Measurements from ENCODE around the gene C1QTNF12.

C1QTNF12 gene

DNA sequence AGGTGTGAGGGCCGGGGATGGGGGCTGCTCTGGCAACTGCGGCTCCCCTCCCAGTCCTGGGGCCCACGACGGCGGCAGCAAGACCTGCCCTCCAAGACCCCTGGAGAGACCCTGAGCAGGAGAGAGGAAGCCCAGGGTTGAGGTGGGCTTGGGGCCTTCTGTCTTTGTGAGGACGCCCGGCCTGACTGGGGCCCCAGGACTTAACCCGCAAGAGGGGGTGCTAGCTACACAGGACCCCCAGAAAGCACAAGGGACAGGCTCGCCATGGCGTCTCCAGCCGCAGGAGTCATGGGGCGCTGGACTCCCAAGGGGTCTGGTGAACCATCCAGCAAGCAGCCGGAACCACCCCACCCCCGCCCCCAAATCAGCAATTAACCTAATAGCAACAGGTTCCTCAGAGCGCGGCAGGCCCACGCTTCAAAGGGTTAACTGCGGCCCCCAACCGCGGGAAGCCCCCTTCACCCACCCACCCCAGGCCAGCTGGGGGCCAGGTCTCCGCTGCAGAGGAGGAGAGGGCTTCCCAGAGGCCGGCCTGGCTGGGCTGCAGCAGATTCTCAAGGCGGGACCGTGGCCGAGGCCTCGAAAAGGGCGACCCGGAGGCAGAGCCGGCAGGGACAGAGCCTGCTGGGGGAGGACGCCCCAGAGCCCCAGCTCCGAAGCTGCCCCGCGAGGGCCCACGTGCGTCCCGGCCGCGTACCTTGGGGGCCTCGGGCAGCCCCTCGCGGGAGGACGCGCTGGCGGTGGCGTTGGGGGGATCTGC is 525 bp downstream of the C1QTNF12 start:
- TF ChIP-seq, protein P1, sequence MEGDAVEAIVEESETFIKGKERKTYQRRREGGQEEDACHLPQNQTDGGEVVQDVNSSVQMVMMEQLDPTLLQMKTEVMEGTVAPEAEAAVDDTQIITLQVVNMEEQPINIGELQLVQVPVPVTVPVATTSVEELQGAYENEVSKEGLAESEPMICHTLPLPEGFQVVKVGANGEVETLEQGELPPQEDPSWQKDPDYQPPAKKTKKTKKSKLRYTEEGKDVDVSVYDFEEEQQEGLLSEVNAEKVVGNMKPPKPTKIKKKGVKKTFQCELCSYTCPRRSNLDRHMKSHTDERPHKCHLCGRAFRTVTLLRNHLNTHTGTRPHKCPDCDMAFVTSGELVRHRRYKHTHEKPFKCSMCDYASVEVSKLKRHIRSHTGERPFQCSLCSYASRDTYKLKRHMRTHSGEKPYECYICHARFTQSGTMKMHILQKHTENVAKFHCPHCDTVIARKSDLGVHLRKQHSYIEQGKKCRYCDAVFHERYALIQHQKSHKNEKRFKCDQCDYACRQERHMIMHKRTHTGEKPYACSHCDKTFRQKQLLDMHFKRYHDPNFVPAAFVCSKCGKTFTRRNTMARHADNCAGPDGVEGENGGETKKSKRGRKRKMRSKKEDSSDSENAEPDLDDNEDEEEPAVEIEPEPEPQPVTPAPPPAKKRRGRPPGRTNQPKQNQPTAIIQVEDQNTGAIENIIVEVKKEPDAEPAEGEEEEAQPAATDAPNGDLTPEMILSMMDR (conservative IDR thresholded peaks at IDR 0.05): no peak
- no peak for TF ChIP-seq ZFX (IDR thresholded peaks at IDR 0.05)
- H3K27ac ChIP-seq: no peak overlapping the region

DNA sequence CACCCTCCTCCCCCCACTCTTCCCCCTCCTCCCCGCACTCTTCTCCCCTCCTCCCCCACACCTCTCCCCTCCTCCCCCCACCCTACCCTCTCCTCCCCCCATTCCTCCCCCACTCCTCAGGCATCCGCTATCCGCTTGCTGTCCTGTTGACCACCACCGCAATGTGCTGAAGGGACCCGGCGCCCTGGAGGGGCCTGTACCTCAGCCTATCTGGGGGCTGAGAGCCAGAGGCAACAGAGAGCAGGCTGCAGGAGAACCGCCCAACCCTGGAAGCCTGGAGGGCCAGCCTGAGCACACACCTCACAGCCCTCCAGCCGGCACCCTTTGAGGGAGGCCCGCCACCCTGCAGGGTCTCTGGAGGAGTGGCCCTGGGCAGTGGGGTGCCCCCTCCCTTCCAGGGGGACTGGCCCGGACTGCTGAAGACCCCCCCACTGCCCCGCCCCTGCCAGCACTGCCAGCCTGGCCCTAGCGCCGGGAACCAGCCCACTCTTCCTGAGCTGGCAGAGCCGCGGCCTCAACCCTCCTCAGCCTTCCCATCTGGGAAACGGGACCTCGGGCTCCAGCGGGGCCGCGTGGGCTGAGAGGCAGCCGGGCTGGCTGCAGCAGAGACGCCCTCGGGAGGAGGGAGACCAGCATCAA is 1.2 kb downstream of the C1QTNF12 start:
- TF ChIP-seq ZFX (IDR thresholded peaks at IDR 0.05): no peak
- TF ChIP-seq, protein P1 (conservative IDR thresholded peaks at IDR 0.05): no peak
- H3K27ac ChIP-seq: no peak overlapping the region

DNA sequence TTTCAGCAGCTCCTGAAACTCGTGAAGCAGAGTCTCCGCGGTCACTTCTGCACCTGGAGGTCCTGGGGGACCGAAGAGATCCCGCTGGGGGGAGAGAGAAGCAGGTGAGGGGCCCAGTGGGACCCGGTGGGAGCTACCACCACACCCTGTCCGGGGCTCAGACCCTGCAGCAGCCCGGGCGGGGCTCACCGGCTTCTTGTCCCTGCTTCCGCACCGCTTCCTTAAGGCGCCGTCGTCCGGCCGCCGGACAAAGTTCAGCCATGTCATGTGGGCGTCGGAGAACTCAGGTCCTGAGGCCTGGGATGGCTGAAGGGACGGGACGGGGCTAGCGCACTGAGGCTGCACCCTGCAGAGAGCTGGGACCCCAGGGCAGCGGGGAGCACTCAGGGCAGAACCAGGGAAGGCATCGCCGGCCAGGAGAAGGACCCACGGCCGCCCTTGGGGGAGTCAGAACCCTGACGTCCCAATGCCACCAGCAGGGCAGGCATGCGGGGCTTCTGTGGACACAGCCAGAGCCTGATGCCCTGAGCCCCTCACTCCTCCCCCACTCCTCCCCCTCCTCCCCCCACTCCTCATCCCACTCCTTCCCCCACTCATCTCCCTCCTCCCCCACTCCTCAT is 2.2 kb downstream of the C1QTNF12 start:
- TF ChIP-seq ZFX (IDR thresholded peaks at IDR 0.05): no peak
- TF ChIP-seq, protein P1 (conservative IDR thresholded peaks at IDR 0.05): no peak
- H3K27ac ChIP-seq: no peak overlapping the region

DNA sequence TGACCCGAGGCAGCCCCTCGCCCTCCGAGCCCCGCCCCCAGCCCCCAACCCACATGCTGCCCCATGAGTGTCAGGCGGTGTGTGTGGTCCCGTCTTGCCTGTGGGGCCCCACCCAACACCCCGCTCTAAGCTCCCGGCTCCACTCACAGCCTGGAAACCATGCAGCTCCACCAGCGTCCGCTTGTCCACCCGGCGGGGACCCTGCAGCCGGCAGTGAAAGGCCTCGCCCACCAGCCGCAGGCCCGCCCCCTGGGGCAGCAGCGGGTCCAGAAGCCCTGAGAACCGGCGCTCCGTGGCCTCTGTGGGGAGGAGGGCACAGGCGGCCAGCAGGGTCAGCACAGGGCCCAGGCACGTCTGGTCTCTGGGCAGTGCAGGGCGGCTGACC is 2.7 kb downstream of the C1QTNF12 start:
- no peak for TF ChIP-seq ZFX (IDR thresholded peaks at IDR 0.05)
- TF ChIP-seq, protein P1 (conservative IDR thresholded peaks at IDR 0.05): no peak
- no peak overlapping the region for H3K27ac ChIP-seq

DNA sequence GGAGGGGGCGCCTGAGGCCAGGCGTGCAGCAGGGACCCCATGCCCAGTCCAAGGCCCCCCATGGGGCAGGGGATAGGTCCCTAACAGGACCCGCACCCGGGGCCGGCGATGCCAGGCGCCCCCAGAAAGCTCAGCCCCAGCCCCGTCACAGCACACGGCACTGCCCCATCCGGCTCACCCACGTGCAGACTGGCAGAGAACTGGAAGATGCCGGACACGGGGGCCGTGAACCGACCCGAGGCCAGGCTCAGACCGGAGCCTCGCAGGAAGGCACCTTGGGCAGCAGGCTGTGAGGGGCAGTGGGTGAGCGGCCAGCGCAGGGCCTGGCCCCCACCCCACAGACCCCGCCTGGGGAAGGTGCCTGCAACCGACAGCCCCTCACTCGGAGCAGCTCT is 3.3 kb downstream of the C1QTNF12 start:
- TF ChIP-seq, protein P1 (conservative IDR thresholded peaks at IDR 0.05): no peak
- TF ChIP-seq ZFX (IDR thresholded peaks at IDR 0.05): no peak
- no peak overlapping the region for H3K27ac ChIP-seq

DNA sequence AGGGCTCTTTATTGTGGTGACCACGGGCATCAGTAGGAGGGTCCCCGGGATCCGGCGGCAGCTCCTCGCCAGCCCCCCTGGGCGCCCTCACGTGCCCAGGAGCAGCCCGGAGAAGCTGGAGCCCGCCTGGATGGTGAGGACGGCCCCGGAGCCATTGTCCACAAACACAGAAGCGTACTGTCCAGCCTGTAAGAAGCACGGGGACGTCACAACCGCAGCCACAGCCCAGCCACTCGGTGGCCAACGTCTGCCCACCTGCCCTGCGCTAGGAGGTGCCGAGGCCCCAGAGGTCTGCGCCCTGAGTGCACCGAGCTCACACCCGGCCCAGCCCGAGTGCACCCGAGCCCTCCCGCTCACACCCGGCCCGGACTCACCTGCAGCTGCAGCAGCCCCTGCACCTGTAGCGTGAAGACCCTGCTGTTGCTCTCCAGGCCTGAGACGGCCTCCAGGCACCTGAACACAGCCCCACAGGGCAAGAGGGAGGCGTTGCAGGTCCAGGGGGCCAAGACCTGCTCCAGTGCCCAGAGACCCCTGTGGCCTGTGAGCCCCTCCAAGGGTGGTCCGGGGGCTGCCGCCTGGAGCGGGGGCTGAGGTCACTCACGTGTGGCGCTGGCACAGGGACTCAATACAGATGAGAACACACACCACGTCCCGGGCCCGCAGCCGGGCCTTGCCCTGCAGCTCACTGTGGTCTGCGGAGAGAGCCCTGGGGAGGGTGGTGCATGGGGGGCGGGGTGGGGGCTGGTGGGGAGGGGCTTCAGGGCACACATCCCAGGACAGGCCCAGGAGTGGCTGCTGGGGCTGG is 3.9 kb downstream of the C1QTNF12 start:
- H3K27ac ChIP-seq: no peak overlapping the region
- TF ChIP-seq, protein P1 (conservative IDR thresholded peaks at IDR 0.05): no peak
- no peak for TF ChIP-seq ZFX (IDR thresholded peaks at IDR 0.05)

Data from C4-2B (cell line).